ENCODE measurements around the gene SCN1B.

DNA sequence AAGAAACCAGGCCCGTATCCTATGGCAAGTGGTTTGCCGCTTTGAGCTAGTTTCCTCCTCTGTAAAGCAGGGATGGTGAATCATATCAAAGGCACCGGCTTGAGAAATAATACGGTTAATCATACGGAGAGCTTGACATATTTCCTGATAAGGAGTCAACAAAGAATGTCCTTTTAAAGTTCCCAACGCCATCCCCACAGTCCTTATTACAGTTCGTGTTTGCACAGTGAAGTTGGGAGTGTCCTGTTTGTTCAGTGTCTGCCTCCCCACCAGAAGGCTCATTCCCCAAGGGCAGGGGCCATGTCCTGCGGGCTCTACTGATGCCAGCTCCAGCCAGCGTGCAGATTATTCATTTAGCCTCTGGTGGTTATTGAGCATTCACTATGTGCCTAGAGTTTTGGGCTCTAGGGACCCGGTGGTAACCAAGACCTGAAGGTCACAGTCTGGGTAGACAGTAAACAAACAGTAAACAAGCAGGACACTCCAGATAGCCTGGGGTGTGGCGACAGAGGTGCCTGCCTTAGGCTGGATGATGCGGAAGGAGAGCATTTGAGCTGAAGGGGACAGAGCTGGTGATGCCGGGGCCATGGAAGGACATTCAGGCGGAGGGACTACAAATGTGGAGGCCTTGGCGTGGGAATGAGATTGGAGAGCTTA lies 23.8 kb upstream of the SCN1B start:
- no peak for TF ChIP-seq POLR2A (IDR thresholded peaks at IDR 0.05; ENCODE audit: low read depth, low read length)
- no peak for TF ChIP-seq TAF1 (IDR thresholded peaks at IDR 0.05; ENCODE audit: borderline replicate concordance, low read depth, low read length)
- no peak for TF ChIP-seq POLR2AphosphoS5 (IDR thresholded peaks at IDR 0.05; ENCODE audit: low read depth, low read length)

Data from GM12892 (cell line).